ENCODE results near the gene PTPRQ. TPM values are rescaled to one million over a fixed set of nuclear protein-coding genes. Genes with fewer than 3 reads are reported as not detected.

Gene PTPRQ
- total RNA-seq, 1 experiment from 2014 or later, result not detected

DNA sequence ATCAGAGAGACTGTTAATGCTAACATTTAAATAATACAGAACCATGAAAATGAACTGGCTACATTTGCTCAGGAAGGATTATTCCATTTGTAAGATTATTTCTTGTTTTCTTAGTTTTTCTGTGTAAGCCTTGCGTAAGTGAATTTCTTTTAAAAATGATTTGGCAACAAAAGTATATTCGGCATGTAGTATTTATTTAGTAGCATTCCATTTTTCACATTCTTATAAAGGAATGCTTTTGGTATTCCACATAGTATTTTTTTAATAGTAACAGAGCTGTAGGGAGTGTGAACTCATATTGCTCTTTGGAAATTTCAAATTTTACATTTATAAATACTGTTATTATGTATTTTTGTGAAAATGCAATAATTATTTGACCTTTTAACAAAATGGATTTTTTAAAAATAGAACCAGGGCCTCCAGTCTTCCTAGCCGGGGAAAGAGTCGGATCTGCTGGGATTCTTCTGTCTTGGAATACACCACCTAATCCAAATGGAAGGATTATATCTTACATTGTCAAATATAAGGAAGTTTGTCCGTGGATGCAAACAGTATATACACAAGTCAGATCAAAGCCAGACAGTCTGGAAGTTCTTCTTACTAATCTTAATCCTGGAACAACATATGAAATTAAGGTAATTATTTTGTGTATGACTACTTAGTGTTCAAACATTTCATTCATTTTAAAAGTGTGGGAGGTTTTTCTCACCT is 1.2 kb downstream of the PTPRQ start:
- Histone ChIP-seq H3K27ac (ENCODE audit: low read length) (no peak overlapping the region), H3K9me3 (ENCODE audit: control insufficient read depth, insufficient read depth, low read depth, low read length) (no peaks in the 10 kb centered on the region), H3K4me3 (ENCODE audit: low read depth in 2 of 2, low read length in 2 of 2) (no peak overlapping the region), H3K27me3 (ENCODE audit: control insufficient read depth, insufficient read depth, low read length) (no peaks in the 10 kb centered on the region), H3K36me3 (ENCODE audit: control insufficient read depth, insufficient read depth, low read length) (no peaks in the 10 kb centered on the region), H3K4me1 (ENCODE audit: control insufficient read depth, insufficient read depth, low read length) (no peaks in the 10 kb centered on the region)
- in situ Hi-C loops (cut with HindIII; ENCODE audit: low pct_unique_long_range_greater_than_20kb, low sequenced_read_pairs), result no loop called here
- ChIA-PET CTCF (no interaction called here), POLR2A (no interaction called here)
- ATAC-seq (no peak), DNase-seq (ENCODE audit: low read depth, low spot score) (no peak)
- no TSS peak for BruUV-seq (replicated peaks)
- intact Hi-C loops (cut with micrococcal nuclease; ENCODE audit: unreplicated experiment), result no loop called here
- TF ChIP-seq, protein P1, sequence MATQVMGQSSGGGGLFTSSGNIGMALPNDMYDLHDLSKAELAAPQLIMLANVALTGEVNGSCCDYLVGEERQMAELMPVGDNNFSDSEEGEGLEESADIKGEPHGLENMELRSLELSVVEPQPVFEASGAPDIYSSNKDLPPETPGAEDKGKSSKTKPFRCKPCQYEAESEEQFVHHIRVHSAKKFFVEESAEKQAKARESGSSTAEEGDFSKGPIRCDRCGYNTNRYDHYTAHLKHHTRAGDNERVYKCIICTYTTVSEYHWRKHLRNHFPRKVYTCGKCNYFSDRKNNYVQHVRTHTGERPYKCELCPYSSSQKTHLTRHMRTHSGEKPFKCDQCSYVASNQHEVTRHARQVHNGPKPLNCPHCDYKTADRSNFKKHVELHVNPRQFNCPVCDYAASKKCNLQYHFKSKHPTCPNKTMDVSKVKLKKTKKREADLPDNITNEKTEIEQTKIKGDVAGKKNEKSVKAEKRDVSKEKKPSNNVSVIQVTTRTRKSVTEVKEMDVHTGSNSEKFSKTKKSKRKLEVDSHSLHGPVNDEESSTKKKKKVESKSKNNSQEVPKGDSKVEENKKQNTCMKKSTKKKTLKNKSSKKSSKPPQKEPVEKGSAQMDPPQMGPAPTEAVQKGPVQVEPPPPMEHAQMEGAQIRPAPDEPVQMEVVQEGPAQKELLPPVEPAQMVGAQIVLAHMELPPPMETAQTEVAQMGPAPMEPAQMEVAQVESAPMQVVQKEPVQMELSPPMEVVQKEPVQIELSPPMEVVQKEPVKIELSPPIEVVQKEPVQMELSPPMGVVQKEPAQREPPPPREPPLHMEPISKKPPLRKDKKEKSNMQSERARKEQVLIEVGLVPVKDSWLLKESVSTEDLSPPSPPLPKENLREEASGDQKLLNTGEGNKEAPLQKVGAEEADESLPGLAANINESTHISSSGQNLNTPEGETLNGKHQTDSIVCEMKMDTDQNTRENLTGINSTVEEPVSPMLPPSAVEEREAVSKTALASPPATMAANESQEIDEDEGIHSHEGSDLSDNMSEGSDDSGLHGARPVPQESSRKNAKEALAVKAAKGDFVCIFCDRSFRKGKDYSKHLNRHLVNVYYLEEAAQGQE (IDR thresholded peaks at IDR 0.05; ENCODE audit: insufficient read depth in 1 of 2, low read depth in 2 of 2, low read length in 1 of 2), result no peak
- TF ChIP-seq, protein P2, sequence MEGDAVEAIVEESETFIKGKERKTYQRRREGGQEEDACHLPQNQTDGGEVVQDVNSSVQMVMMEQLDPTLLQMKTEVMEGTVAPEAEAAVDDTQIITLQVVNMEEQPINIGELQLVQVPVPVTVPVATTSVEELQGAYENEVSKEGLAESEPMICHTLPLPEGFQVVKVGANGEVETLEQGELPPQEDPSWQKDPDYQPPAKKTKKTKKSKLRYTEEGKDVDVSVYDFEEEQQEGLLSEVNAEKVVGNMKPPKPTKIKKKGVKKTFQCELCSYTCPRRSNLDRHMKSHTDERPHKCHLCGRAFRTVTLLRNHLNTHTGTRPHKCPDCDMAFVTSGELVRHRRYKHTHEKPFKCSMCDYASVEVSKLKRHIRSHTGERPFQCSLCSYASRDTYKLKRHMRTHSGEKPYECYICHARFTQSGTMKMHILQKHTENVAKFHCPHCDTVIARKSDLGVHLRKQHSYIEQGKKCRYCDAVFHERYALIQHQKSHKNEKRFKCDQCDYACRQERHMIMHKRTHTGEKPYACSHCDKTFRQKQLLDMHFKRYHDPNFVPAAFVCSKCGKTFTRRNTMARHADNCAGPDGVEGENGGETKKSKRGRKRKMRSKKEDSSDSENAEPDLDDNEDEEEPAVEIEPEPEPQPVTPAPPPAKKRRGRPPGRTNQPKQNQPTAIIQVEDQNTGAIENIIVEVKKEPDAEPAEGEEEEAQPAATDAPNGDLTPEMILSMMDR (IDR thresholded peaks at IDR 0.05), result no peak
- TF ChIP-seq SIN3A (IDR thresholded peaks at IDR 0.05; ENCODE audit: borderline replicate concordance, insufficient read depth, low read depth, low read length), result no peak
- TF ChIP-seq POLR2AphosphoS5 (IDR thresholded peaks at IDR 0.05; ENCODE audit: low read depth, low read length), result no peak
- no peak for TF ChIP-seq TCF7L2 (IDR thresholded peaks at IDR 0.05; ENCODE audit: low read depth, low read length)

DNA sequence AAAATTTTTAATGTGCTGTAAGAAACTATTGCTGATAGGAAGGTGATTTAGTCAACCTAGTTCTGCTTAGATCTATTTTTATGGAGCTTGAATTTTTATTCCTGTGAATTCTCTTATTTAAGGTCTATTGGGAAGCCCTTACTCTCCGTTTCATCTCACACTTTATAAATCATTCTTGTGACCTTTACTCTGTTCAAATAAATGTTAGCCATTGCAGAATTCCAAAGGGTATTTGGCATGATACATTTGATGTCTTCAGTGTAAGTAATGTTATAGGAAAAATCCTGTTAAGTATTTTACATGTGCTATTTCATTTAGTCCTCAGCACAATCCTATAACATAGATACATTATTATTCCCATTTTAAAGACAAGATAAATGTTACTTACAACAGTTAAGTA is 12.5 kb downstream of the PTPRQ start:
- H3K4me1 ChIP-seq (ENCODE audit: control insufficient read depth, insufficient read depth, low read length), result no peaks in the 10 kb centered on the region
- H3K4me3 ChIP-seq (ENCODE audit: low read depth in 2 of 2, low read length in 2 of 2), result no peak overlapping the region
- in situ Hi-C loops (cut with HindIII; ENCODE audit: low pct_unique_long_range_greater_than_20kb, low sequenced_read_pairs), result no loop called here
- no peak for TF ChIP-seq TCF7L2 (IDR thresholded peaks at IDR 0.05; ENCODE audit: low read depth, low read length)
- TF ChIP-seq POLR2AphosphoS5 (IDR thresholded peaks at IDR 0.05; ENCODE audit: low read depth, low read length), result no peak
- TF ChIP-seq, protein P1 (IDR thresholded peaks at IDR 0.05; ENCODE audit: insufficient read depth in 1 of 2, low read depth in 2 of 2, low read length in 1 of 2), result no peak
- TF ChIP-seq SIN3A (IDR thresholded peaks at IDR 0.05; ENCODE audit: borderline replicate concordance, insufficient read depth, low read depth, low read length), result no peak
- TF ChIP-seq, protein P2 (IDR thresholded peaks at IDR 0.05), result no peak
- H3K9me3 ChIP-seq (ENCODE audit: control insufficient read depth, insufficient read depth, low read depth, low read length), result no peaks in the 10 kb centered on the region
- H3K27me3 ChIP-seq (ENCODE audit: control insufficient read depth, insufficient read depth, low read length), result no peaks in the 10 kb centered on the region
- DNase-seq (ENCODE audit: low read depth, low spot score) (no peak), ATAC-seq (no peak)
- intact Hi-C loops (cut with micrococcal nuclease; ENCODE audit: unreplicated experiment), result no loop called here
- POLR2A ChIA-PET, result no interaction called here
- H3K36me3 ChIP-seq (ENCODE audit: control insufficient read depth, insufficient read depth, low read length), result no peaks in the 10 kb centered on the region
- H3K27ac ChIP-seq (ENCODE audit: low read length), result no peak overlapping the region
- no TSS peak for BruUV-seq (replicated peaks)
- CTCF ChIA-PET, result no interaction called here

Data from Panc1 (cell line).